Stimulated activated CD8-positive, alpha-beta memory T cell treated with anti-CD3 and anti-CD28 coated beads, Interleukin-2, amount 100 ng/mL, for 48 hours (primary cell): ENCODE results near the gene MAP2K5.

ENCODE experiments used
- DNase-seq, 2 donors: peaks; one replicate each; pipeline ENCODE4 v3.0.0-alpha.2; 2020; ENCODE audit warnings: low read depth in 2 of 2

Gene MAP2K5

DNA sequence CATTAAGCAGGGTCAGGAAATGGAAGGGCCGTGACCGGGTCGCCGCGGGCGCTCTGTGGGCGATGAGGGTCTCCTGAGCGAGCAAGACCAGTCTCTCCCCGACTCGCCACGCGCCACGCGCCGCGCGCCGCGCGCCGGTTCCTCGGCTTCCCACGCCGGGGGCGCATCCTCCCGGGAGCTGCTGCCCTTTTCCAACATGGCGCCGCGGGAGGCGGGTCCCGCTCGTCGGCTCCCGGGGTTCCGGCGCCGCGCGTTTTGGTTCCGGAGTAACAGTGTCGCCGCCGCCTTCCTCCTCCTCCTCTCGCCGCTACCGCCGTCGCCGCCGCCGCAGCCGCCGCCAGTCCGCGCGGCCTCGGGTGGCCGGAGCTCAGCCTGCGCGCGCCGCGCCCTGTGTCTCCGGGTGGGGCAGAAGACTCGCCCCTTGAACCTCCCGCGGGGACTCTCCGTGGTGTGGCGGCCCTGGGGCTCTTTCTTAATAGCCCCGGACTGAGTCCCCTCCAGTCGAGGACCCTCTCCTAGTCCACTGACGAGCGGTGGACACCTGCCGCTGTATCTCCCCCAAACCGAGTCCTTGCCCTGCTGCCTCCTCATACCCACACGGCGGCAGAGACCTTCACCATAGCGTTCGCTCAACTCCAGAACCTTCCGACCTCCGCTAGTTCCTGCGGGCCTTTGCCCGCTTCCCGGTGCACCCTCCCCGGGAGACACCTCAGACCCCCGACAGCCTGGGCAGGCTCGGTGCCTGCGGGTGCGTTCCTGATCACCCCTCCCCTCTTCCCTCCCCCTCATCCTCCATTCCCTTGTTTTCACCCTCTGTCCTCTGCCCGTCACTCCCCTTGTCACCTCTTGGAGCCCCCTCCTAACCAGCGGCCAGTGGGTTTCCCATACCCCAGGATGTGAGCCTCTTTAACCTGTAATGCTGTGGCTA is at the start of gene MAP2K5:
Gene MAP2K5, plus strand, starts transcription at position 284 of the 928 bp plus-strand sequence. Its CDS starts 633 bp downstream, at position 917.
- peak; percentile 74 to 80 for DNase-seq

DNA sequence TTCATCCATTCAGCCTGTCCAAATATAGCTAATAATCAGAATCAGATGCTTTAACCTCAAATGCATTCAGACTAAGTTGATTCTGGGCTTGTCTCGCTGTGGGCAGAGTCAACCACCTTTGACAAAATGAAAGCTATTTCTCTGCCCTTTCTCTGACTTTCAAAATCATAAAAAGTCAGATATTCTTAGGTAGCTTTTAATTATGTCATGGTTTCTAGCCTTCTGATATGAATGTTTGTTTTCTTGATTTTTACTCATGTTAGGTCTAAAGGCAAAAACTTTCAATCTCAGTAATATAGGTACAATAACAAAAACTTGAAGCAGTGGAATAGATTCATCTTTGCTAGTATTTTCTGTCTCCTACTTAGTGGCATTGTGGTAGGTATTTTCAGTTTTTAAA is 46.9 kb upstream of the MAP2K5 start:
- no peak for DNase-seq

DNA sequence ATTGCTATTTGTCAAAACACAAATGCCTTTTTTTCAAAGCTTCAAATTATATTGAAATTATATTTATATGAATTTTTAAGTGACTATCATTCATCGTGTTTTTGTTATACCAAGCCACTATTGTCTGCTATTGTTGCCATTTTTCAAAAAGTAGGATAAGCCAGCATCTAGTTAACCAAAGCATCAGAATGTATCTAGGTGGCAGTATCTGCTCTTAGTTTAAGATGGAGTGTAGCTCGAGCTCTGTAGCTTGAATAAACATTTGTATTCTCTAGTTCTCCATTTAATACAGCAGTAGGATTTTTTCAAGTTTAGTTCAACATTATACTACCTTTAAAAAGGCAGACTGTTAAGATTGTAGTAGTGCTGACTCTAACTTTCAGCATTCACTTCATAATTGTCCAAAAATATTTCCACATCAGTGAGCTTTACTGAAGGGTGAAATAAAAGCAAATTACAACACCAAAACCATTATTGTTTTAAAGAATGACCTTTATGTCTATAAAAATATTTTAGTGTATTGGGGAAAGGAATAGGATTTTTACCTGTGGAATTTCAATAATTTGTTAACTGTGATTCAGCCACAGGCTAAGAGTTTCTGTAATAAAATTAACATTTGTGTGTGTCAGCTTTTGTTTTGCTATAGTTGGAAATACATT is 41.2 kb upstream of the MAP2K5 start:
- no peak for DNase-seq

DNA sequence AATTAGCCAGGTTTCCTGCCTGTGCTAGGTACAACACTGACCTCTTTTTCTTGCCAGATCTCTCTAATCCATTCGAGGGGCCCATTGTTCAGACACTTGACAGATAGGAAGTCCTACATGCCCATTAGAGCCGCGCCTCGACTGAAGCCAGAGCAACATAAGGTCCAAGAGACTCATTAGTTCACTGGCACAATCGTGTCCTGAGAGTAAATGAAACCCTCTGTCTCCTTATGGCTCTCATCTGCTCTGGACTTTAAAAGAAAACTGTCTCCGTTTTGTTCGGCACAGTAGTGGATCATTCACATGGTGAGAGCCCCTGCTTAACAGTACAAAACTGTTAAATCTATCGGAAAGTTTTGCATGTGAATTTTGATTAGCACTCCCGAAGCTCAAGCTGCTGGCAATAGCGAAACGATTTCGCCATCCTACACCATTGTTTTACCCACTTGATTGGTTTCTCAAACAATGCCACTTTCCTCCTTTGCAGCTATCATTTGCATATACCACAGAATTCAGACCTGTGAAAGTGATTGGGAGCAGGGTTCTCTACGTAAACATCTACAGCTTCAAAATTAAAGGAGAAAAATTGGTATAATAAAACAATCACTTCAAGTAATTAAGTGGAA is 40.6 kb upstream of the MAP2K5 start:
- no peak for DNase-seq

DNA sequence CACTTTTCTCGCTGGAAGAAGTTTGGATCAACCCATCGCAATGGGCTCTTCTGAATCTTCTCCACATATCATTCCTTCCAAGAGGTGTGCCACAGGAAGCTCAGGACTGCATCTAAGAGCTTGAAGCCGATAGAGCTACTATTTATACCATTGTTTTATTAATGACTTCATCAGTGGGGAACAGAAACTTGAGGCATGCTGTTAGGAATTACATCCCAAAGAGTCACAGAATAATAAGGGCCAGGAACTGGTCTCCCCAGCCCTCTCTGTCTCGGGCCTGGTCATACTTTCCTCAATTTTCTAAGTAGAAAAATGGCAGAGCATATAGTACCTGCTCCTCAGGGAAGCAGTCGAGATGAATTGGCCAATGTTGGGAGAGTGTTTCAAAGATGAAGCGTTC is 38.4 kb upstream of the MAP2K5 start:
- no peak for DNase-seq

DNA sequence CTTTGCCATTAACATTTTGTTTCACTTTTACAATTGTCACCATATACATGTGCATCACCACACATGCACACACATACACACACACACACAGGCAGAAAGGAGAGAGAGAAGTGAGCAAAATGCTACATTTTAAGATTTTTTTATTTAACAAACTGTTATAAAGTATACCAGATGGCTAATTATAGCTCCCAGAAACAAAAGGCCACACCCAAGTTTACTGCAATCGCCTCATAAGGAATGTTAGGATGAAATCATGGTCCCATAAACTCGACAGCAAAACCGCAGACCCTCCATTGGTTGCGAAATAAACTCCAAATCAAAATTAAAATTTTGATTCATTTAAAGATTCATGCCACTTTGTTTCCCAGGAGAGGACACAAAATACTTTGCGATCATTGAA is 37.7 kb upstream of the MAP2K5 start:
- no peak for DNase-seq

DNA sequence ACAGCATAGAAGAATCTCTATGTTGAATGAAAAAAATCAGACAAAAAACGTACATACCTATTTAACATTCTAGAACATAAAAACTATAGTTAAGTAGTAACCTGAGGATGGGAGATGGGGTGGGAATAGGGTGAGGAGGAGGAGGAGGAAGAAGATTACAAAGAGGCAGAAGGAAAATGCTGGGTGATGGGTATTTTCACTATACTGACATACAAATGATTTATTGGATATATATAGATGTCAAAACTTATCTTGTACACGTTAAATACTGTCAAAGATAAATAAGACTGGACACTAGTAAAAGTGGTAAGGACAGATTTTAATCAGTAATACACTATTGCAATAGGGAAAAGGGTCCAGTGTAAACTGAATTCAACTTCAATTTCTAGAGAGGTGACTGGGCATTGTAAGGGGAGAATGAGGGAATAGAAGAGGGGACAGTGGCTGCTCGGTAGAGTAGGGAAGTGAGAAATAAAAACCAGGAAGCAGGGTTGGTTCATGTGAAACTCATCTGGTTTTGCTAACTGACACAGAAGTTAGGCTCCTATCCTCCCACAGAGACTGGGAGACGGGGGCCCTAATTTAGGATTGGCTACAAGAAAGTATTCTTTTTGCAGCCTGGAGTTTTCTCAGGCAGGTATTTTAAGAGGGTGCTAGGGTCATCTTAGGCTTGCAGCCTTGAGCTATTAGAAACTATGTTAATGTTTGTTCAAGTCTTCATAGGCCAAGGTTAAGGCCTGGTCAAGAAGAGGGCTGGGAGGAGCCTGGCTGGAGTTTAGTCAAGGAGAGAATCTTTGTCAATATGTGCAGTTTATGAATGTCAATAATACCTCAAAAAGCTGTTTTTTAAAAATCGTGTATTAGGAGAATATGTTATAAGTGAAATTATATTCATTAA is 36.6 kb upstream of the MAP2K5 start:
- no peak for DNase-seq

DNA sequence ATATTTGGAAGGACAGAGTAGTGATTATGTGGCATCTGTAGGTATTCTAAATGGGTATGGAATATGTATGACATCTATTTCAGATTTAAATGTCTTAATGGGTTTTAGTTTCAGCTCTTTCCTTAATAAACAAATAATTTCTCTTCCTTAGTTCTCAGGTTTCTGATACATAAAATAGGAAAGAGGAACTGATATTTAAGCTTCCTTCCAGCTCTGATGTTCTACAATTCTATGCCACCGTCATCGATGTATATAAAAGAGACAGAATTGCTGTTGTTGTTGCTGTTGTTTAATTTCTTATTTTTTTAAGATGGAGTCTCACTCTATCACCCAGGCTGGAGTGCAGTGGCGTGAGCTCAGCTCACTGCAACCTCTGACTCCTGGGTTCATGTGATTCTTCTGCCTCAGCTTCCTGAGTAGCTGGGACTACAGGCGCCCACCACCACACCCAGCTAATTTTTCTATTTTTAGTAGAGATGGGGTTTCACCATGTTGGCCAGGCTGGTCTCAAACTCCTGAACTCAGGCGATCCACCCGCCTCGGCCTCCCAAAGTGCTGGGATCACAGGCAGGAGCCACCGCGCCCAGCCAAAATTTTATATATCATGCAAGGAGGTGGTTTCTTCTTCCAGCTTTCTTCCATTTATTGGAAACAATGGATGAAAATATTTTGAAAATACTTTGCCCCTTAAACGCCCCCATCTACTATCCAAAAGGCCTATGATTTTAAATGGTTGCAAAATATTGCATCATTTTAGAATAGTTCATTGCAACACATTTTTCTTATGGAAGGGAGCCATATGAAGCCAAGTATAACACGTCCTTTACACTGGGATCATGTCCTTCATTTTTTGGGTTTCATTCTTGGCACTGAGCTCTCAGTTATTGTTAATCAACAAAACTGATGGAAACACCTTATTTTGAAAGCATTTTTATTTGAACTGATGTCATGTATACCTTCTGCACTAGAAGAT is 35.4 kb upstream of the MAP2K5 start:
- no peak for DNase-seq

DNA sequence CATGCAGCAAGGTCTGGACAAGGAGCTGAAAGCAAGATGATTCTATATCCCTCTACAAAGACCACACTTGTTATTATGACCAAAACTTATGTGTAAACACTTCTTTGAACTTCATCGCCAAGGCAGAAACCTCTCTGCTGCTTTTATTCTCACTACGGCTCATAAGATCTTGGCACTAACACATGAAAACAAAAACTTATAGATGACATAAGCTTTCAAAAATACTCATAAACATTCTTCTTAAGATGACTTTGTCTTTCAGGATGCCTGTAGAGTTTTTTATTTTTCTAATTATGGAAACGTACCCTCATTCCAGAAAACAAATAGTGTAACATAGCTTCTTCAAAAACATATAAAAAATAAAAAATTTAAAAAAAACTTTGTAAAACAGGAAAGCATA is 34.1 kb upstream of the MAP2K5 start:
- DNase-seq: no peak

DNA sequence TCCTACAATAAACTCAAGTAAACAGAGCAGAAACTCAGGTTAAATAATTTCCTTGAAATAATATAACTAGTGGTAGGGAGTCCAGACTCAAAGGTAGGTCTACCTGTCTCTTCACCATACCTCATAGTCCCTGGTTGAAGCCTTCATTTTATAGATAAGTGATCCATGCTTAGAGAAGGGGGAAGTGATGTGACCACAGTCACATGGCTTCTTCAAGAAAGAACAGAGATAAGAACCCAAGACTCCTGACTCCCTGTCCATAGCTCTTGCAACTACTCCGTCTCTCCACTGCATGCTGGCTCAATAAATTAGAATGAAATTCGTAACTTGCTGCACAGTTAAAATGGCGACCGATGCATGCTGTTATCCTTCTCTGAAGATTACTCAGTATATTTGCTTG is 32.6 kb upstream of the MAP2K5 start:
- no peak for DNase-seq

DNA sequence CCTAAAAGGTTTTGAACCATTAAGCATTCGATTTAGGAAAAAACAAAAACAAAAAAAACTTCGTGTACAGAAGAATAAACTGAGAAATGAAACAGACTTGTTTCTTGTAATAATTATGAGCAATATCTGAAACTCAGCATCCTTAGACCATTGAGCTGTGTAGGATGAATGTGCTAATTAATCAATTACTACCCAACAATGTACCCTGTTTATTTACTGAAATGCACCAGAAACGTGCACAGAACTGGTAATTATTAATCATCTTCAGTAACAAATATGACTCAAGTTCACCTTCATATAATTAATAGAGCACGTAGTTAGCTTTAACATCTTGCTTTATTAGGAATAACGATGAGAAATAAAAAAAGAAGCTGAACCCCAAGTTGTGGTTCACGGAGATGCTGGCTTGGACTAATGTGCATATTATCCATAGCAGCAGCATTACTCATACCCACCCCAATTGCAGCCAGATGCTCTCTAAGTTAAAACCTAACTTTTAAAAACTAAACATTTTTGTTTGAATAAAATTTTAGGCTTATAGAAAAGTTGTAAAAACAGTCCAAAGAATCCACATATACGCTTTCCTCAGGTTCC is 31.8 kb upstream of the MAP2K5 start:
- no peak for DNase-seq

DNA sequence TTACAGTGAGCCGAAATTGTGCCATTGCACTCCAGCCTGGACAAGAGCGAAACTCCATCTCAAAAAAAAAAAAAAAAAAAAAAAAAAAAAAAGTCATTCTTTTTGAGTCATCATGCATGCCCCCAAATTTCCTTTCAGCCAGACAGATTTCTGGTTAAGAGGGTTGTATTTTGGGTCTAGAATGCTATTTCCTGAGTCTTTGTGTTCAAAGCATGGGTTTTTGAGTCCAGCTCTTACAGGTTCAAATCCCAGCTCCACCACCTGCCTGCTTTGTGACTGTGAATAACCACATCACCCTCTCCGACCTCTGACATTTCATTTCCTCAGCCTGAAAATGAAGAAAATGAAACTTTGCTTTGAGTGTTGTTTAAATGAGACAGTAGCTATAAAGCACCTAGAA is 30.9 kb upstream of the MAP2K5 start:
- DNase-seq: no peak

DNA sequence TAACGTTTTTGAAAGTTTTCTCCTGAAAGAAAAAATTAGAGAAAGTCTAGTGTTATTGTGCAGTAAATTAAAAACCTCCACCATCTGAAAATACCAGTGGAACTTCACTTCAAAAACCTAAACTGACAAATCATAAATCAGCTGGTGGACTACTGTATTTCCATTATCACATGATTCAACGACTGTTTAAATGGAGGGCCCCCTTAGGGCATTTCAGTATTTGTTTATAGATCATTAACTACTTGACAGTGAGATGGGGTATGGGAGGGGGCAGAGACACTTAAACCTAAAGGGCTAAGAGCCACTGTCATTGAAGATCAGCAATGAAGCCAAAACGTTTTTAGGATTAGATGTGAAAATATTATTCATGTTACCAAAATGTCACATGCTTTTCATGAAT is 30.4 kb upstream of the MAP2K5 start:
- DNase-seq: no peak

DNA sequence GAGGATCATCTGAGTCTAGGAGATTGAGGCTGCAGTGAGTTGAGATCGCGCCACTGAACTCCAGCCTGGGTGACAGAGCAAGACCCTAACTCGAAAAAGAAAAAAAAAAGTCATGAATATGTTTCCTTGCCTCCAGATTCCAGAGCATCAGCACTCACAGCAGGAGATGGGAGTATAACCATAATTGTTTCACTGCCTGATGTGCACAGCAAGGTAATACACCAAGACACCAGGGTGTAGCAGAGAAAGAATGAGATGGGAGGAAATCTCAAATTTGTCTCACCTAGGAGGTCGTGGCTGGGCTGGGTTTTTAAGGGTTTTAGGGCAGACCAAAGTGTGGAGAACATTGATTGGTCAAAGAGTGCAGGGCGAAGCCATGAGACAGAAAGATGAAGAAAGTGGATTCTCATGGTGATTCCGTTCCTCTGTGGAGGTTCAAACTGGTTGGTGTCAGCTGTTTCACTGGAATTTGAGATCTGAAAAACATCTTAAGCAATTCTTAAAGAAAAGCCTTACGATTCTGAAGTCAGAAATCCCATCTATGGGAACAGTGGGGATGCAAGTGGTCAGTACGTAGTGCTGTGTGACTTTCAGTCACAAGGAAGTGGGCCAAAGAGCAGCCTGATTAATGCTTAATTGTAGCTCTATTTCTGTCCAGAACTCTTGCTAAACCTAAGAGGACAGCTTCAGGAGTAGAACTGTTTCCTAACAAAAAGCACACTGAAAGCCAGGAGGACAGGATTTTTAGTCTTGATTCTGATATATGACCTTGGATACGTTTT is 29.4 kb upstream of the MAP2K5 start:
- DNase-seq: no peak

DNA sequence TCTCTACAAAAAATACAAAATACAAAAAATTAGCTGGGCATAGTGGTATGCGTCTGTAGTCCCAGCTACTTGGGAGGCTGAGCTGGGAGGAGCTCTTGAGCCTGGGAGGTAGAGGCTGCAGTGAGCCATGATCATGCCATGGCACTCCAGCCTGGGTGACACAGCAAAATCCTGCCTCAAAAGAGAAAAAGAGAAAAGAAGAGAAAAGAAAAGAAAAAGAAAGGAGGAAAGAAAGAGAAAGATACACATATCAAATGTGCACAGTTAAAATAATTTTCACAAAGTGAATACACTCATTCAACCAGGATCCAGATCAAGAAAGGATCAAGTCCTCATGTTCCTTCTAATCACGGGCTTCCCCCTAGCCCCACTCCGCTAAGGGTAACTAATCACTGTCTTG is 27.4 kb upstream of the MAP2K5 start:
- DNase-seq: no peak

DNA sequence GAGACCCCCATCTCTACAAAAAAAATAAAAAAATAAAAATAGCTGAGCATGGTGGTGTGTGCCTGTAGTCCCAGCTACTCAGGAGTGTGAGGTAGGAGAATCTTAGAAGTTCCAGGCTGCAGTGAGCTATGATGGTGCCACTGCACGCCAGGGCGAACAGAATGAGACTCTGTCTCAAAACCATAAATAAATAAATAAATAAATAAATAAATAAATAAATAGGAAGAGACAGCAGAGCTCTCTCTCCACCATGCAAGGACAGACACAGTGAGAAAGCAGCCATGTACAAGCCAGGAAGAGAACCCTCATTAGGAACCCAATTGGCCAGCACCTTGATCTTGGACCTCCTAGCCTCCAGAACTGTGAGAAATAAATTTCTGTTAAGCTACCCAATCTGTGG is 26.9 kb upstream of the MAP2K5 start:
- DNase-seq: no peak

DNA sequence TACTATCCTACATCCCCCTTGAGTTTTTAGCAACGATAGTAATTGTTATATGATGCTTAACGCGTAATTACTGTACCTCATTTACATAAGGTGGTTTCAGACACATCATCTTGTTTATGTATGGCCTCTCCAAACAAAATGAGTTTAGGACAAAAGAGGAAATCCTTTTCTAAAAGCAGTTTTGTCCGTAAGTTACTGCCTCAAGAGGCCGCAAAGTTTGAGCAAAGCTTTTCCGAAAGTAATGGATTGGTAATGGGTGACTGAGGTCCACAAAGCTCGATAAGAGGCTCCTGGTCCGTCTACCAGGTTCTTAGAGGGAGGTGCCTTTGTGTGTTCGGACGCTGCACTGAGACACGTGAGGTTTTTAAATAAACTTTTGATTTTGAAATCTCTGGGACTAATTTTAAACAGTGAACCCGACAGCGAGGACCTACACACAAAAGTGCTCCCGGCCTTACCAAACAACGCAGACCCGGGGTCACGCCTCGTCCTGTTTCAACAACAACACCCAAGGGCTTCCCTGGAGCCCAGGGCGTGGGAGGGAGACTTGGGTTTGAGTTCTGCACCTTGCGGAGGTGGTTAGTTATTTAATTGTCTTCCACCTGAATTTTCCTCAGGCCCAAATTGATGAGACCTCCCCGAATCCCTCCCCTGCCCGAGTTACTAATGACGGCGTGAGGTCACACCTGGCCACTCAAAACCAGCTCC is 22.0 kb upstream of the MAP2K5 start:
- DNase-seq: no peak

DNA sequence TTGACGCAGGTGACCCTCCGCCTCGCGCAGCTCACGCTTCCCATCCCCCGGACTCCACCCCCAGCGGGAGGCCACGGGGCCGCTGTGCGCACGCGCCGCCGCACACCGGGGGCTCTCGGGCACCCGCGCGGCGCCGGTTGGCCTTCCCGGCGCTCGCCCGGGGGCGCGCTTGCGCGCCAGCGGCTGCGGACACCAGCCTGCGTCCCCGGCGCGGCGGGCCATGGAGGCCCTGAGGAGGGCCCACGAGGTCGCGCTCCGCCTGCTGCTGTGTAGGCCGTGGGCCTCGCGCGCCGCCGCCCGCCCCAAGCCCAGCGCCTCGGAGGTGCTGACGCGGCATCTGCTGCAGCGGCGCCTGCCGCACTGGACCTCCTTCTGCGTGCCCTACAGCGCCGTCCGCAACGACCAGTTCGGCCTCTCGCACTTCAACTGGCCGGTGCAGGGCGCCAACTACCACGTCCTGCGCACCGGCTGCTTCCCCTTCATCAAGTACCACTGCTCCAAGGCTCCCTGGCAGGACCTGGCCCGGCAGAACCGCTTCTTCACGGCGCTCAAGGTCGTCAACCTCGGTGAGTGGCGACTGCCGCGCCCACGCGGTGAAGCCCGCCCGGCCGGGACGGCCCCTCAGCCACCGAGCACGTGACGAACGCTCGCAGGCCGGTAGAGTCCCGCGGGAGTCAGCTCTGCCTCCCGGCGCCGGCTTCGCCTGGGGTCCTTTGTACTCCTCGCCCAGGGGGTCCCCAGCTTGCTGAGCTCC is 21.3 kb upstream of the MAP2K5 start, which contains the start of gene C15orf61:
Gene C15orf61, plus strand, starts transcription at position 103 of the 754 bp plus-strand sequence. Its CDS starts 118 bp downstream, at position 221.
- peak; percentile 78 to 80 for DNase-seq
